ENCODE results near the gene NDRG3.

DNA sequence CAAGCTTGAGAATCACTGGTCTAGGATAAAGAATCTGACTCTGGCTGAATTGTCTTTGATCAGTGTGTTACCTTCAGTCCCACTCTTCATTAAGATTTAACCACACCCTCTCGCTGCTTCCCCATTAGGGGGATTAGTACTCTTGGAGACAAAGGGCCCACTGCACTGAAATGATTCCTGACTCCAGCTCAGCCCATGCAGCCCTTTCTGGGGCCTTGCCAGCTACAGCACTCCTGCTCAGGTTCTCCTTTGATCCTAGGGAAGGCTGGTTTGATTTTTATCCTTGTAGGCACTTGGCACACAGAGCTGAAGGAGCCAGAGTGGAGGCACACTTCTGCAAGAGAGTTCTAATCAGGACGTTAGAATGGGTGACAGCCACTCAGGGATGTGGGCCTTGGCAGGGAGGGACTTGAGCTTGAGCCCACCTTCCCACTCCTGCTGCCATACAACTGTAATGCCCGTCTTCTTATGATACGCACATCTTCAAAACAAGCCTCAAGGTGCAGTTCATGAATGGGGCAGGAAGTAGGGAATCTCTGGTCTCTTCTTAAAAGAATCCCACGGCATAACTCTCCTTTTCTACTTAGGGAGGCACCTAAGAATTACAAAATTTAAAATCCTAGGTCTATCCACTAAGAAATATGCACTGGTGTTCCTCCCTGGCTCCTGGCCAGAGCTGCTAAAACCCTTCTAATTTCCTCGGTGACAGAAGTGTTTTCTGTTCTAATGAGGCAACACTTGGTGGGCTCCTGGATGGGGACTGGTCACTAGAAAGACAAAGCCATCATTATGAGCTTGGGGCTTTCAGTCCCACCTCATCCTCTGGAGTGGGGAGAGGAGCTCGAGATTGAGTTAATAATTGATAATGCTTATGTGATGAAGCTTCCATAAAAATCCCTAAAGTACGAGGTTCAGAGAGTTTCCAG, 98.4 kb downstream of the NDRG3 start:
- TF ChIP-seq, protein P1, sequence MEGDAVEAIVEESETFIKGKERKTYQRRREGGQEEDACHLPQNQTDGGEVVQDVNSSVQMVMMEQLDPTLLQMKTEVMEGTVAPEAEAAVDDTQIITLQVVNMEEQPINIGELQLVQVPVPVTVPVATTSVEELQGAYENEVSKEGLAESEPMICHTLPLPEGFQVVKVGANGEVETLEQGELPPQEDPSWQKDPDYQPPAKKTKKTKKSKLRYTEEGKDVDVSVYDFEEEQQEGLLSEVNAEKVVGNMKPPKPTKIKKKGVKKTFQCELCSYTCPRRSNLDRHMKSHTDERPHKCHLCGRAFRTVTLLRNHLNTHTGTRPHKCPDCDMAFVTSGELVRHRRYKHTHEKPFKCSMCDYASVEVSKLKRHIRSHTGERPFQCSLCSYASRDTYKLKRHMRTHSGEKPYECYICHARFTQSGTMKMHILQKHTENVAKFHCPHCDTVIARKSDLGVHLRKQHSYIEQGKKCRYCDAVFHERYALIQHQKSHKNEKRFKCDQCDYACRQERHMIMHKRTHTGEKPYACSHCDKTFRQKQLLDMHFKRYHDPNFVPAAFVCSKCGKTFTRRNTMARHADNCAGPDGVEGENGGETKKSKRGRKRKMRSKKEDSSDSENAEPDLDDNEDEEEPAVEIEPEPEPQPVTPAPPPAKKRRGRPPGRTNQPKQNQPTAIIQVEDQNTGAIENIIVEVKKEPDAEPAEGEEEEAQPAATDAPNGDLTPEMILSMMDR (IDR thresholded peaks at IDR 0.05): no peak
- TF ChIP-seq POLR2A (IDR thresholded peaks at IDR 0.05): no peak
